ENCODE results near the gene MCIDAS. TPM values are rescaled to one million over a fixed set of nuclear protein-coding genes. Genes with fewer than 3 reads are reported as not detected.

MCIDAS gene
- total RNA-seq, 2 donors from 2014 or later = not detected

- no peak for TF ChIP-seq CTCF (IDR thresholded peaks at IDR 0.05)
- no peak overlapping the region for H3K27ac ChIP-seq
- H3K9me3 ChIP-seq = no peaks in the 10 kb centered on the region
- no peak for DNase-seq (ENCODE audit: low spot score)
- no peak overlapping the region for H3K4me3 ChIP-seq
- no peaks in the 10 kb centered on the region for H3K36me3 ChIP-seq
- peaks cover 37 to 39% of the 10 kb centered on the region in 2 donors for H3K27me3 ChIP-seq
- peaks cover 0 to 23% of the 10 kb centered on the region in 2 donors for H3K4me1 ChIP-seq
Observed at GRCh38 chr5:55218967-55219366, 8.1 kb downstream of the MCIDAS start.

- H3K4me3 ChIP-seq = no peak overlapping the region
- H3K27me3 ChIP-seq = no peaks in the 10 kb centered on the region
- H3K9me3 ChIP-seq = no peaks in the 10 kb centered on the region
- no peak for TF ChIP-seq CTCF (IDR thresholded peaks at IDR 0.05)
- no peak for DNase-seq (ENCODE audit: low spot score)
- no peak overlapping the region for H3K27ac ChIP-seq
- no peaks in the 10 kb centered on the region for H3K4me1 ChIP-seq
- H3K36me3 ChIP-seq = no peaks in the 10 kb centered on the region
Observed at GRCh38 chr5:55211184-55211874, 15.8 kb downstream of the MCIDAS start.

- H3K9me3 ChIP-seq = no peaks in the 10 kb centered on the region
- H3K4me1 ChIP-seq = no peaks in the 10 kb centered on the region
- no peak overlapping the region for H3K27ac ChIP-seq
- H3K4me3 ChIP-seq = no peak overlapping the region
- TF ChIP-seq CTCF (IDR thresholded peaks at IDR 0.05) = no peak
- no peaks in the 10 kb centered on the region for H3K36me3 ChIP-seq
- no peaks in the 10 kb centered on the region for H3K27me3 ChIP-seq
- DNase-seq (ENCODE audit: low spot score) = no peak
Observed at GRCh38 chr5:55205001-55205400, 22.1 kb downstream of the MCIDAS start.

GRCh38 chr5:55191165-55191564 is 36.0 kb downstream of the MCIDAS start:
- H3K27ac ChIP-seq = no peak overlapping the region
- no peak overlapping the region for H3K4me3 ChIP-seq
- H3K36me3 ChIP-seq = no peaks in the 10 kb centered on the region
- H3K27me3 ChIP-seq = no peaks in the 10 kb centered on the region
- DNase-seq (ENCODE audit: low spot score) = no peak
- no peaks in the 10 kb centered on the region for H3K4me1 ChIP-seq
- no peaks in the 10 kb centered on the region for H3K9me3 ChIP-seq
- no peak for TF ChIP-seq CTCF (IDR thresholded peaks at IDR 0.05)

- Histone ChIP-seq H3K27me3 (no peaks in the 10 kb centered on the region), H3K9me3 (no peaks in the 10 kb centered on the region), H3K4me1 (no peaks in the 10 kb centered on the region), H3K27ac (no peak overlapping the region), H3K4me3 (no peak overlapping the region), H3K36me3 (no peaks in the 10 kb centered on the region)
- DNase-seq (ENCODE audit: low spot score) = no peak
- no peak for TF ChIP-seq CTCF (IDR thresholded peaks at IDR 0.05)
Observed at GRCh38 chr5:55188656-55189540, 38.2 kb downstream of the MCIDAS start.

All from right atrium auricular region (tissue), 2 donors.